Cardiac septum (tissue), 1 donor: ENCODE data around the gene CLP1. TPM values are rescaled to one million over a fixed set of nuclear protein-coding genes. Genes with fewer than 3 reads are reported as not detected.
"Not testable (repeated sequence)": the region's sequence is repeated elsewhere in the genome, so short reads cannot be mapped to it uniquely, and the experiment has no call there.

ENCODE experiments used
- DNase-seq: peaks from one replicate; pipeline ENCODE4 v3.0.0-alpha.2; 2020; ENCODE audit warnings: low spot score
- intact Hi-C: fragments of 100-400 bp; cut with DNase I; formaldehyde crosslinking; loops from one replicate; pipeline ENCODE4 v1.14.0; 2022
- microRNA-seq: library from miRNA; unstranded; fragments of <30 nt; microRNA quantifications from one replicate; pipeline ENCODE4 v1.2.0, GENCODE V29; 2020
- total RNA-seq: library from RNA; stranded (reverse); fragmentation: NEBNext Ultra II Directional; extraction: Animal tissue kit (Norgen Biotek cat#: 25700); gene quantifications from one replicate; pipeline ENCODE4 v1.2.1, GENCODE V29; 2021
- donor health status: DM: no; HTN: no; CAD: no.

CLP1 gene
- total RNA-seq, 1 donor from 2014 or later, result 5.8 TPM

DNA sequence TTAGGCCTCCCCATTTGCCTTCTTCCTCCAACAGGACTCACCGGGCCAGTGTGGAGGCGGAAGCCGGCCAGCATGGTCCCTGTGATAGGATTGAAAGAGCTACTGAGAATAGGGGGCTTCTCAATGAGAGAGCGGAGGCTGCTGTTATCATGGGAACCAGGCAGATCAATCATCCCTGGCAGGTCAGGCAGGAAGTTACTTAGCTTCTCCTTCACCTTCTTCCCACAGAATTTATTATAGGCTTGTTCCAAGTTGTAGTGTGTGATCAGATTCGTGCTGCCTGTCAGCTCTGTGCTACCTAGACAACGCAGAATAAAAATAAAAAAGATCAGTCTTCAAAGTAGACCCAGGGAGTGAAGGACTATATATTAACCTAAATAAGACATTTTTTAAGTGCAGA lies 47.4 kb downstream of the CLP1 start:
- intact Hi-C loops, result no loop called here
- no peak for DNase-seq

DNA sequence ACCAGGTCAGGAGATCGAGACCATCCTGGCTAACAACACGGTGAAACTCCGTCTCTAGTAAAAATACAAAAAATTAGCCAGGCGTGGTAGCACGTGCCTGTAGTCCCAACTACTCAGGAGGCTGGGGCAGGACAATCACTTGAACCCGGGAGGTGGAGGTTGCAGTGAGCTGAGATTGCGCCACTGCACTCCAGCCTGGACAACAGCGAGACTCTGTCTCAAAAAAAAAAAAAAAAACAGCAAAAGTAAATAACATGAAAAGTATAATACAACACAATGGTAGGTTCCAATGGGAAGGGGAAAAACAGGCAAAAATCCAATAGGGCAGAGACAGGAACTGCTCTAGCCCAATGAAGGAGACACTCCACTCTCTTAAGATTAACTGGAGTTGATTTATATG lies 47.9 kb downstream of the CLP1 start:
- intact Hi-C loops, DNase-seq: not testable (repeated sequence)

GRCh38 chr11:57709802-57710367 lies 52.3 kb downstream of the CLP1 start:
- intact Hi-C loops, result loop anchor here (2.0 to 5.0 kb wide), 2 partner anchors 43 to 141 kb away; partner anchors contain the start of gene ZDHHC5
- no peak for DNase-seq

Small RNA genes within 50 kb of the gene (microRNA-seq; reads per million reads assigned to microRNA genes)
- gene MIR130A, result 6,082 reads per million, percentile 93 among the genes with 10 or more reads in this experiment

Other genes starting within 250 kb of the CLP1 start
- gene SLC43A3, start 230.6 kb upstream of the CLP1 start, total RNA-seq, result 26.7 TPM
- 0.73 TPM for gene RTN4RL2, start 197.2 kb upstream of the CLP1 start, total RNA-seq
- gene SLC43A1, start 142.1 kb upstream of the CLP1 start, total RNA-seq, result 2.0 TPM
- 71.6 TPM for gene TIMM10, start 127.0 kb upstream of the CLP1 start, total RNA-seq
- not detected for gene SMTNL1, start 120.2 kb upstream of the CLP1 start, total RNA-seq
- gene UBE2L6, start 90.1 kb upstream of the CLP1 start, total RNA-seq, result 15.8 TPM
- gene SERPING1, start 60.1 kb upstream of the CLP1 start, total RNA-seq, result 90.0 TPM
- gene YPEL4, start 7.8 kb upstream of the CLP1 start, total RNA-seq, result 0.59 TPM
- gene ZDHHC5, start 10.4 kb downstream of the CLP1 start, total RNA-seq, result 43.4 TPM
- gene MED19, start 54.5 kb downstream of the CLP1 start, total RNA-seq, result 9.9 TPM
- gene TMX2, start 54.8 kb downstream of the CLP1 start, total RNA-seq, result 56.7 TPM
- 85.5 TPM for gene SELENOH, start 83.7 kb downstream of the CLP1 start, total RNA-seq
- gene BTBD18, start 94.1 kb downstream of the CLP1 start, total RNA-seq, result not detected
- gene CTNND1, start 104.0 kb downstream of the CLP1 start, total RNA-seq, result 73.8 TPM